SK-N-SH treated with all-trans-retinoic acid at 6 μM for 48 hours (cell line): ENCODE measurements around the gene UBE2R2.

Experiments used
- ATAC-seq: fragments of 200-7000 bp; cut with Tn5 transposase; 3 replicates; pipeline ENCODE4 v1.9.1; 2020; ENCODE audit warnings: mild to moderate bottlenecking, moderate library complexity
- ARNTL ChIP-seq: fragments of 450-650 bp; formaldehyde crosslinking; IDR thresholded peaks from 2 replicates; pipeline ENCODE4 v1.5.0; 2020; ENCODE audit warnings: low read depth, mild to moderate bottlenecking, moderate library complexity, borderline replicate concordance
- CREB5 ChIP-seq: fragments of 250-450 bp; sonication (Bioruptor Pico); IDR thresholded peaks from 2 replicates; pipeline ENCODE4 v1.5.1; 2020; ENCODE audit warnings: low read depth, mild to moderate bottlenecking, moderate library complexity
- ESRRG ChIP-seq: fragments of 250-450 bp; sonication (Bioruptor Pico); IDR thresholded peaks from 2 replicates; pipeline ENCODE4 v1.6.1; 2021; ENCODE audit warnings: mild to moderate bottlenecking
- GLIS3 ChIP-seq: fragments of 250-450 bp; sonication (Bioruptor Pico); IDR thresholded peaks from 2 replicates; pipeline ENCODE4 v1.5.0; 2020; ENCODE audit warnings: mild to moderate bottlenecking, moderate library complexity
- ISL1 ChIP-seq: fragments of 250-450 bp; sonication (Bioruptor Pico); IDR thresholded peaks from 2 replicates; pipeline ENCODE4 v2.1.2; 2022; ENCODE audit warnings: mild to moderate bottlenecking, moderate library complexity
- OSR1 ChIP-seq: fragments of 250-450 bp; sonication (Bioruptor Pico); IDR thresholded peaks from 2 replicates; pipeline ENCODE4 v1.8.0; 2022; ENCODE audit warnings: moderate library complexity, mild to moderate bottlenecking, inconsistent platforms
- PATZ1 ChIP-seq: fragments of 250-450 bp; sonication (Bioruptor Pico); IDR thresholded peaks from 2 replicates; pipeline ENCODE4 v1.8.0; 2020; ENCODE audit warnings: mild to moderate bottlenecking, moderate library complexity, borderline replicate concordance
- POU6F1 ChIP-seq: fragments of 250-450 bp; sonication (Bioruptor Pico); IDR thresholded peaks from 2 replicates; pipeline ENCODE4 v1.8.0; 2021; ENCODE audit warnings: low read depth, mild to moderate bottlenecking, moderate library complexity, borderline replicate concordance
- PPARA ChIP-seq: fragments of 250-450 bp; sonication (Bioruptor Pico); IDR thresholded peaks from 2 replicates; pipeline ENCODE4 v1.5.0; 2020; ENCODE audit warnings: mild to moderate bottlenecking, borderline replicate concordance
- RARB ChIP-seq: fragments of 250-450 bp; sonication (Bioruptor Pico); IDR thresholded peaks from 2 replicates; pipeline ENCODE4 v1.8.0; 2021; ENCODE audit warnings: mild to moderate bottlenecking, moderate library complexity
- SNAI2 ChIP-seq: fragments of 250-450 bp; sonication (Bioruptor Pico); IDR thresholded peaks from 2 replicates; pipeline ENCODE4 v1.5.0; 2020; ENCODE audit warnings: mild to moderate bottlenecking, moderate library complexity
- TCF4 ChIP-seq: fragments of 250-450 bp; sonication (Bioruptor Pico); IDR thresholded peaks from 2 replicates; pipeline ENCODE4 v1.8.0; 2021; ENCODE audit warnings: mild to moderate bottlenecking, moderate library complexity, borderline replicate concordance
- TOX ChIP-seq: fragments of 250-450 bp; sonication (Bioruptor Pico); IDR thresholded peaks from 2 replicates; pipeline ENCODE4 v1.8.0; 2021; ENCODE audit warnings: mild to moderate bottlenecking, moderate library complexity, borderline replicate concordance
- TSHZ2 ChIP-seq: fragments of 250-450 bp; sonication (Bioruptor Pico); IDR thresholded peaks from 2 replicates; pipeline ENCODE4 v1.5.0; 2020; ENCODE audit warnings: mild to moderate bottlenecking, moderate library complexity
- ZC3H10 ChIP-seq: fragments of 250-450 bp; sonication (Bioruptor Pico); IDR thresholded peaks from 2 replicates; pipeline ENCODE4 v1.5.1; 2021; ENCODE audit warnings: mild to moderate bottlenecking, moderate library complexity
- ZFP3 ChIP-seq: fragments of 250-450 bp; sonication (Bioruptor Pico); IDR thresholded peaks from 2 replicates; pipeline ENCODE4 v1.5.0; 2020; ENCODE audit warnings: mild to moderate bottlenecking, moderate library complexity
- ZFP30 ChIP-seq: fragments of 450-650 bp; formaldehyde crosslinking; IDR thresholded peaks from 2 replicates; pipeline ENCODE4 v1.5.0; 2022; ENCODE audit warnings: mild to moderate bottlenecking, moderate library complexity
- ZNF565 ChIP-seq: fragments of 450-650 bp; formaldehyde crosslinking; conservative IDR thresholded peaks from 2 replicates; pipeline ENCODE4 v1.5.0; 2020; ENCODE audit warnings: low read depth, mild to moderate bottlenecking, moderate library complexity
- ZNF70 ChIP-seq: fragments of 450-650 bp; formaldehyde crosslinking; IDR thresholded peaks from 2 replicates; pipeline ENCODE4 v1.5.0; 2020; ENCODE audit warnings: mild to moderate bottlenecking, moderate library complexity
- ZNF8 ChIP-seq: fragments of 450-650 bp; formaldehyde crosslinking; IDR thresholded peaks from 2 replicates; pipeline ENCODE4 v1.5.0; 2020; ENCODE audit warnings: mild to moderate bottlenecking, moderate library complexity

Gene UBE2R2

GRCh38 chr9:33927694-33928093, 110.7 kb downstream of the UBE2R2 start:
- no peak for ATAC-seq
- TF ChIP-seq ZNF70: no peak
- TF ChIP-seq ZNF565 (CRISPR knock-in tag): no peak
- TF ChIP-seq SNAI2: no peak
- TF ChIP-seq ZC3H10 (CRISPR knock-in tag): no peak
- TF ChIP-seq CREB5: no peak
- TF ChIP-seq ESRRG: no peak
- TF ChIP-seq OSR1 (CRISPR knock-in tag): no peak

- no peak for TF ChIP-seq OSR1 (CRISPR knock-in tag)
- TF ChIP-seq SNAI2: no peak
- ATAC-seq: no peak
These were observed 114.4 kb downstream of the UBE2R2 start for GRCh38 chr9:33931326-33931725.

GRCh38 chr9:33932078-33932807, 115.3 kb downstream of the UBE2R2 start:
- ATAC-seq: no peak
- no peak for TF ChIP-seq ZNF70
- TF ChIP-seq PATZ1 (CRISPR knock-in tag): no peak
- no peak for TF ChIP-seq POU6F1 (CRISPR knock-in tag)
- no peak for TF ChIP-seq ZFP3 (CRISPR knock-in tag)
- TF ChIP-seq OSR1 (CRISPR knock-in tag): no peak
- TF ChIP-seq ZNF8 (CRISPR knock-in tag): no peak
- TF ChIP-seq CREB5: no peak
- TF ChIP-seq SNAI2: no peak
- TF ChIP-seq PPARA (CRISPR knock-in tag): no peak
- no peak for TF ChIP-seq ZFP30 (CRISPR knock-in tag)
- no peak for TF ChIP-seq TSHZ2 (CRISPR knock-in tag)
- no peak for TF ChIP-seq ZC3H10 (CRISPR knock-in tag)
- TF ChIP-seq ARNTL: no peak
- TF ChIP-seq GLIS3: no peak

GRCh38 chr9:33934188-33934878, 117.4 kb downstream of the UBE2R2 start:
- ATAC-seq: no peak
- TF ChIP-seq TOX (CRISPR knock-in tag) (no peak), ISL1 (no peak), TCF4 (CRISPR knock-in tag) (no peak), TSHZ2 (CRISPR knock-in tag) (no peak), RARB (CRISPR knock-in tag) (no peak), CREB5 (no peak), SNAI2 (no peak)
